ENCODE results near the gene COMMD2.

The COMMD2 gene

GRCh38 chr3:149792452-149793270 is 40.4 kb upstream of the COMMD2 start, which contains the start of gene ANKUB1:
TSS of gene ANKUB1 (minus strand) at chr3:149792554. CDS start at chr3:149792366, 188 bp downstream.
- no peaks in the 10 kb centered on the region for H3K4me1 ChIP-seq
- no peak within 1 kb of the TSS for H3K4me2 ChIP-seq (ENCODE audit: low read length)
- no peaks in the 10 kb centered on the region for H3K36me3 ChIP-seq (ENCODE audit: control insufficient read depth, insufficient read depth, low read length)
- no peaks in the 10 kb centered on the region for H3K27me3 ChIP-seq (ENCODE audit: control insufficient read depth, insufficient read depth, low read length)
- no peak within 1 kb of the TSS for H3K27ac ChIP-seq
- no peaks in the 10 kb centered on the region for H3K9me3 ChIP-seq (ENCODE audit: control insufficient read depth, low read length)
- no peak within 1 kb of the TSS for H3K4me3 ChIP-seq (ENCODE audit: low read depth, low read length)
- no peak within 1 kb of the TSS for H3K9ac ChIP-seq
- no peaks in the 10 kb centered on the region for H3K79me2 ChIP-seq
- no peak for TF ChIP-seq CTCF (IDR thresholded peaks at IDR 0.05)
- H2AFZ ChIP-seq, result no peak within 1 kb of the TSS

GRCh38 chr3:149790698-149791097 is 38.4 kb upstream of the COMMD2 start:
- H3K4me3 ChIP-seq (ENCODE audit: low read depth, low read length), result no peak overlapping the region
- H3K9me3 ChIP-seq (ENCODE audit: control insufficient read depth, low read length), result no peaks in the 10 kb centered on the region
- H3K4me2 ChIP-seq (ENCODE audit: low read length), result no peak overlapping the region
- no peaks in the 10 kb centered on the region for H3K79me2 ChIP-seq
- no peaks in the 10 kb centered on the region for H3K4me1 ChIP-seq
- H3K27ac ChIP-seq, result no peak overlapping the region
- no peak overlapping the region for H3K9ac ChIP-seq
- no peaks in the 10 kb centered on the region for H3K27me3 ChIP-seq (ENCODE audit: control insufficient read depth, insufficient read depth, low read length)
- H3K36me3 ChIP-seq (ENCODE audit: control insufficient read depth, insufficient read depth, low read length), result no peaks in the 10 kb centered on the region
- TF ChIP-seq CTCF (IDR thresholded peaks at IDR 0.05), result no peak
- H2AFZ ChIP-seq, result no peak overlapping the region

GRCh38 chr3:149790268-149790667 is 38.0 kb upstream of the COMMD2 start:
- Histone ChIP-seq H3K36me3 (ENCODE audit: control insufficient read depth, insufficient read depth, low read length) (no peaks in the 10 kb centered on the region), H3K79me2 (no peaks in the 10 kb centered on the region), H2AFZ (no peak overlapping the region), H3K4me2 (ENCODE audit: low read length) (no peak overlapping the region), H3K4me3 (ENCODE audit: low read depth, low read length) (no peak overlapping the region), H3K27me3 (ENCODE audit: control insufficient read depth, insufficient read depth, low read length) (no peaks in the 10 kb centered on the region), H3K27ac (no peak overlapping the region), H3K9ac (no peak overlapping the region), H3K9me3 (ENCODE audit: control insufficient read depth, low read length) (no peaks in the 10 kb centered on the region), H3K4me1 (no peaks in the 10 kb centered on the region)
- TF ChIP-seq CTCF (IDR thresholded peaks at IDR 0.05), result no peak

GRCh38 chr3:149784064-149784704 is 31.9 kb upstream of the COMMD2 start:
- Histone ChIP-seq H3K4me1 (no peaks in the 10 kb centered on the region), H3K27ac (no peak overlapping the region), H3K9ac (no peak overlapping the region), H2AFZ (no peak overlapping the region), H3K36me3 (ENCODE audit: control insufficient read depth, insufficient read depth, low read length) (no peaks in the 10 kb centered on the region), H3K27me3 (ENCODE audit: control insufficient read depth, insufficient read depth, low read length) (no peaks in the 10 kb centered on the region), H3K4me3 (ENCODE audit: low read depth, low read length) (no peak overlapping the region), H3K79me2 (no peaks in the 10 kb centered on the region), H3K9me3 (ENCODE audit: control insufficient read depth, low read length) (no peaks in the 10 kb centered on the region), H3K4me2 (ENCODE audit: low read length) (no peak overlapping the region)
- no peak for TF ChIP-seq CTCF (IDR thresholded peaks at IDR 0.05)

All from parathyroid adenoma (tissue), 2 donors.